GM20000 (cell line): Measurements from ENCODE around the gene NGLY1.

Experiments used
- DNase-seq: peaks from one replicate; pipeline ENCODE4 v3.0.0; 2012; ENCODE audit warnings: low spot score
- TF ChIP-seq, protein P1 (sequence below): IDR thresholded peaks from 2 replicates; pipeline ENCODE4 v1.5.1; 2012; ENCODE audit warnings: mild to moderate bottlenecking, control low read depth; ENCODE audit errors: extremely low read depth, missing control alignments

The NGLY1 gene, protein sequence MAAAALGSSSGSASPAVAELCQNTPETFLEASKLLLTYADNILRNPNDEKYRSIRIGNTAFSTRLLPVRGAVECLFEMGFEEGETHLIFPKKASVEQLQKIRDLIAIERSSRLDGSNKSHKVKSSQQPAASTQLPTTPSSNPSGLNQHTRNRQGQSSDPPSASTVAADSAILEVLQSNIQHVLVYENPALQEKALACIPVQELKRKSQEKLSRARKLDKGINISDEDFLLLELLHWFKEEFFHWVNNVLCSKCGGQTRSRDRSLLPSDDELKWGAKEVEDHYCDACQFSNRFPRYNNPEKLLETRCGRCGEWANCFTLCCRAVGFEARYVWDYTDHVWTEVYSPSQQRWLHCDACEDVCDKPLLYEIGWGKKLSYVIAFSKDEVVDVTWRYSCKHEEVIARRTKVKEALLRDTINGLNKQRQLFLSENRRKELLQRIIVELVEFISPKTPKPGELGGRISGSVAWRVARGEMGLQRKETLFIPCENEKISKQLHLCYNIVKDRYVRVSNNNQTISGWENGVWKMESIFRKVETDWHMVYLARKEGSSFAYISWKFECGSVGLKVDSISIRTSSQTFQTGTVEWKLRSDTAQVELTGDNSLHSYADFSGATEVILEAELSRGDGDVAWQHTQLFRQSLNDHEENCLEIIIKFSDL

DNA sequence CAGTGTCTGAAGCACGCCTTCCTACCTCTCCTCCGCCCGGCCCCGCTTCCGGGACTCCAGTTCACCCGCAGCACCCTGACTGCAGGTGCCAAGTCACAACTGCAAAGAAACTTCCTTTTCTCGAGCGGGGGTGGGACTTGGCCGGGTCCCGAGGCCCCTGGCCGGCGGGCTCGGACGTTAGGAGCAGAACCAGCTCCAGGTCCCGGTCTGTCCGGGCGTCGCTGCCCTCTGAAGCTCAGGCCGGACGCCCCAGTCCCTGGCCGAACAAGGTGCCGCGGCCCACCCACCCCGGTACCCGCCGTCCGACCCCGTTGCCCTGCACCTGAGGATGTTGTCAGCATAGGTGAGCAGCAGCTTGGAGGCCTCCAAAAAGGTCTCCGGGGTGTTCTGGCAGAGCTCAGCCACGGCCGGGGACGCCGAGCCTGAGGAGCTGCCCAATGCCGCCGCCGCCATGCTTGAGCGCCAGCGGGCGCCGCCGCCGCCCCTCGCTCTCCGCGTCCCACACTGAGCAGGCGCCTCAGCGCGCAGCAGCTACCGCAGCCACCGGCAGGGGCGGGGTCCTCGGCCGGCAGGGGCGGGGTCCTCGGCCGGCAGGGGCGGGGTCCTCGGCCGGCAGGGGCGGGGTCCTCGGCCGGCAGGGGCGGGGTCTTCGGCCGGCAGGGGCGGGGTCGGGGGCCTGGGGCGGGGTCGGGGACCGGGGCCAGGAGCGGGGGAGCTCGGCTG lies at the start of gene NGLY1:
Gene NGLY1 (minus strand): TSS at position 506 of the 723 bp plus-strand sequence. CDS start 53 bp downstream, at position 453.
- peak; percentile 91 for DNase-seq
- TF ChIP-seq, protein P1, sequence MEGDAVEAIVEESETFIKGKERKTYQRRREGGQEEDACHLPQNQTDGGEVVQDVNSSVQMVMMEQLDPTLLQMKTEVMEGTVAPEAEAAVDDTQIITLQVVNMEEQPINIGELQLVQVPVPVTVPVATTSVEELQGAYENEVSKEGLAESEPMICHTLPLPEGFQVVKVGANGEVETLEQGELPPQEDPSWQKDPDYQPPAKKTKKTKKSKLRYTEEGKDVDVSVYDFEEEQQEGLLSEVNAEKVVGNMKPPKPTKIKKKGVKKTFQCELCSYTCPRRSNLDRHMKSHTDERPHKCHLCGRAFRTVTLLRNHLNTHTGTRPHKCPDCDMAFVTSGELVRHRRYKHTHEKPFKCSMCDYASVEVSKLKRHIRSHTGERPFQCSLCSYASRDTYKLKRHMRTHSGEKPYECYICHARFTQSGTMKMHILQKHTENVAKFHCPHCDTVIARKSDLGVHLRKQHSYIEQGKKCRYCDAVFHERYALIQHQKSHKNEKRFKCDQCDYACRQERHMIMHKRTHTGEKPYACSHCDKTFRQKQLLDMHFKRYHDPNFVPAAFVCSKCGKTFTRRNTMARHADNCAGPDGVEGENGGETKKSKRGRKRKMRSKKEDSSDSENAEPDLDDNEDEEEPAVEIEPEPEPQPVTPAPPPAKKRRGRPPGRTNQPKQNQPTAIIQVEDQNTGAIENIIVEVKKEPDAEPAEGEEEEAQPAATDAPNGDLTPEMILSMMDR = no peak

DNA sequence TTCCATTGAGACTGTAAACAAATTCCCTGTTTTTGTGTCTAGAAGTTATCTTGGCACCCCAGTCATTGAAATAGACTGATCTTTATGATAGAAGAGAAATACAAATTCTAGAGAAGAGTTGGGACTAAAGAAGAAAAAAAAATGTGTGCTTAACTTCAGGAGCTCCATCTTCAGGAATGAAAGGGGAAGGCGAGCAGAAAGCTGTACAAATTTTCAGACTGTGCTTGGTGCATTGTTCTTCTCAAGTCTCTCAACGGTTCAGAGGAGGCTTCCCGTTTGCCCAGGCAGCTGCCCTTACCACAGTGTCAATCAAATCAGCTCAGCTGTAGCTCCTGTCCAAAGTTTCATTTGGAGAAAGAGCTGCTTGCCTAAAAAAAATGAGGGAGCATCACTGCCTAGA lies 48.3 kb upstream of the NGLY1 start:
- no peak for DNase-seq

DNA sequence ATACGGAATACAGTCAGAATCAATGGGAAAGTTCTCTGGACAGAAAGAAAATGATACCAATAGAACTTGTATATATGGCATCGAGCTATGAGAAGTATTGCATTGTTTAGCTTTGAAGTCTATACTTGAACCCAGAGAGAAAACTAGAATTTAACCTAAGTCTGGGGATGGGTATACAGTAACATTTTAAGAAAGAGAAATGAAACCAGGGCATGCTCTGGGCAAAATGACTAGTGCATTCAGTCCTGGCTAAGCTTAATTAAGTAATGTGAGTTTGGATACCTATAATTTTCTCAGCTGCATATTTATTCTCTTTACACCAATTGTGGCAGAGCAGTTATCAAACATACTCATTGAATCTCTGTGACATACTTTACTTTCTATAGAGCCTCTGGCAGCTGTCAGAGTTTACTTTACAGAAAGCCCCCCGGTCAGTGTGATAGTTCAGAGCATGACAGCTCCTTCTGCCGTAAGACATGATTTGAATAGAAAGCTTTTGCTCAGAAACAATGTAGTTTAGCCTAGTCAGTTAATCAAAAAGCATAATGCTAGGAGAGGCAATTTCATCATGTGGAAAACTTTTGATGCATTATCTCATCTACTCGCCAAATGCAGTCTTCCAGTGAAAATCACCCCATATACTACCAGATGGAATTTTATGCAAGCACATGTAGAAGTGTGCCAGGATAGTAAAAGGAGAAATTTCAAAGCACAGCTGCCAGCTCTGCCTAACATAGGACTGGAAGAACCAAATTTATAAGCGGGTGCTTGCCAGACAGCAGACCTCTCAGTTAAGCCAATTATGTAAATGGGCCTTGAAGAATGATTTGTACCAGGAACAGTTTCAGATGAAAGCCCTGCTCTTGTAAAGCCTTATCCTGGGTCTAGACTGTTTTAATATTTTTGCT lies 47.4 kb upstream of the NGLY1 start:
- TF ChIP-seq, protein P1 = no peak
- no peak for DNase-seq

More for the DNA sequence above, 48.3 kb upstream of the NGLY1 start:
- TF ChIP-seq, protein P1 = no peak

DNA sequence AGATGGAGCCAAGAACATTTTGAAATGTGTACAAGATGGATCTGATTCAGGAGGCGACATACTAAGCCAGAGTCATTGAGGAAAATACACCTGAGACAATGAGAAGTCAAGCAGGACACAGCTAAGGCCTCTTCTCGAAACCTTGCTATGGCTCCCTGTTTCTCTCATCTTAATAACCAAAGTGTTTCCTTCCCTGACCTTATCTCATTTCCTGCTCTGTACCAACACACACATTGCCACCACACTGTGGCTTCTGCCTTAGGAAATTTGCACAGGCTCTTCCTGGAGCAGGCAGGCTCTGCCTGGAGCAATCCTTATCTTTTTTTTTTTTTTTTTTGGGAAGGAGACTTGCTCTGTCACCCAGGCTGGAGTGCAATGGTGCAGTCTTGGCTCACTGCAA lies 43.3 kb upstream of the NGLY1 start:
- TF ChIP-seq, protein P1 = no peak
- no peak for DNase-seq

DNA sequence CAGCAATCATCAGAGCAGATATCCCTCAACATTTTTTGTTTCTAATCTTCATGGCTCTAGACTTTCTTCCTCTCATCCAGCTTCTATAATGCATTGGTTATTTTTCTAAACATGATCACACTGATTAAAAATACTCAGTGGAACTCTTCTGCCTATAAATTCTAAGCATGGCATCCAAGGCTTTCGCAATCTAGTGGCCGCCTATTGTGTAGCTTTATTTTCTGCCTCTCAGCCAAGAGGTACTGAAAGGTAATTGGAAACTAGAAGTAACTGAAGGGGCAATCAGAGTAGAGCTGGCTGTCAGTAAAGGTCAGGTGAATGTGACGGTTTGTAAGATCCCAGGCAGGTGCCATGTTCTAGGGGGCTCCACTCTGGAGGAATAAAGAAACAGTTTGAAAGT lies 40.1 kb upstream of the NGLY1 start:
- TF ChIP-seq, protein P1 = no peak
- no peak for DNase-seq

DNA sequence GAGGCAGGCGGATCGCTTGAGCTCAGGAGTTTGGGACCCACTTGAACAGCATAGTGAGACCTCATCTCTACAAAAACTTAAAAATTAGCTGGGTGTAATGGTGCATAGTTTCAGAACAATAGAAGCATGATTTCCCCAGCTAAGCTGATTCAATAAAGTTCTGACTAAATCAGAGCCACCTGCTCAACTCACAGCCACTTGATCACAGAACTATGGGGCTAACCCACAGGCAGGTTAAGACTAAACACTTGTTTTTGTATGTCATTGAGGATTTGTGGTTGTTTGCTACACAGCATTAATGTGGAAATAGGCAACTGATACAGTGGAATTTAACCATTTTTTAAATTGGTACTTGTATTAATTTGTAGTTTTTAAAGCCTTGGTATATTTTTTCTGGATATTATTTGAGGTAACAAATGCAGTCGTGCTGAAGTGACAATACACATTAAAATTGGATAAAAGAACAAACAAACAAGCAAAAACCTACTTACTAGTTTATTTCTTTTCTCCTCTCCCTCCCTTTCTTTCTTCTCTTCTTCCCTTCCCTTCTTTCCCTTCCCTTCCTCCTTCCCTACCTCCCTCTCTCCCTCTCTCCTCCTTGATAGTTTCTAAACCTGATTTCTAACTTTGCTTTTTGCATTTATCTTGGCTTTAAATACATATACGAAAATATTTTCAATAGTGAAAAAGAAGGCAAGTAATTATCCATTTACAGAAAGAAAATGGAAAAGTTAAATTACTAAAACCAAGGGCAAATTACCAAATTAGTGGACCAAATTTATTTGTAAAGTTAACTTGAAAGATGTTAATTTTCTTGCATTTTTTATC lies 38.7 kb upstream of the NGLY1 start:
- no peak for DNase-seq
- TF ChIP-seq, protein P1 = no peak
